Large intestine (tissue), 3 donors: Measurements from ENCODE around the gene SLFN11. TPM values are rescaled to one million over a fixed set of nuclear protein-coding genes. Genes with fewer than 3 reads are reported as not detected.
"Not testable (repeated sequence)": the region's sequence is repeated elsewhere in the genome, so short reads cannot be mapped to it uniquely, and the experiment has no call there.

Source experiments
- DNase-seq, 2 donors: peaks; one replicate each; pipeline versions ENCODE4 v3.0.0 to v3.0.0-alpha.2; 2013
- H3K27ac ChIP-seq: one replicate; pipeline ENCODE4 v1.5.1; 2013; ENCODE audit warnings: low read length
- H3K27me3 ChIP-seq: 2 replicates; pipeline ENCODE4 v1.6.1; 2013; ENCODE audit warnings: low read length; ENCODE audit not compliant: control insufficient read depth, insufficient read depth
- H3K36me3 ChIP-seq: 2 replicates; pipeline ENCODE4 v1.6.1; 2013; ENCODE audit warnings: low read length; ENCODE audit not compliant: control insufficient read depth, insufficient read depth
- H3K4me1 ChIP-seq: one replicate; pipeline ENCODE4 v1.6.1; 2013; ENCODE audit warnings: low read length; ENCODE audit not compliant: control insufficient read depth, insufficient read depth
- H3K4me3 ChIP-seq: one replicate; pipeline ENCODE4 v1.5.1; 2013; ENCODE audit warnings: low read length
- H3K9me3 ChIP-seq: one replicate; pipeline ENCODE4 v1.6.1; 2013; ENCODE audit warnings: mild to moderate bottlenecking, low read depth, low read length, moderate library complexity; ENCODE audit not compliant: control insufficient read depth
- WGBS: methylation state at CpG from one replicate; pipeline ENCODE4 v1.1.5; 2013; ENCODE audit warnings: low lambda C conversion rate; ENCODE audit not compliant: insufficient coverage; 5-methylcytosine and 5-hydroxymethylcytosine counted together
- polyA plus RNA-seq: library from polyadenylated mRNA; unstranded; fragments of 120-200 nt; gene quantifications from one replicate; pipeline ENCODE4 v1.2.1, GENCODE V29; 2013

Gene SLFN11
- polyA plus RNA-seq, 1 donor, result 4.1 TPM

GRCh38 chr17:35359398-35359797, 14.0 kb downstream of the SLFN11 start:
- peaks cover 24% of the 10 kb centered on the region for H3K27me3 ChIP-seq
- DNase-seq, result no peak
- H3K36me3 ChIP-seq, result no peaks in the 10 kb centered on the region
- H3K4me3 ChIP-seq, result no peak overlapping the region
- H3K9me3 ChIP-seq, result no peaks in the 10 kb centered on the region
- H3K4me1 ChIP-seq, result no peaks in the 10 kb centered on the region
- no peak overlapping the region for H3K27ac ChIP-seq
- WGBS, result 40% methylated on average over 1 of the region's 3 CpGs

GRCh38 chr17:35352284-35352683, 21.1 kb downstream of the SLFN11 start:
- DNase-seq, result no peak
- no peak overlapping the region for H3K4me3 ChIP-seq
- H3K27me3 ChIP-seq, result peaks cover 26% of the 10 kb centered on the region
- no peaks in the 10 kb centered on the region for H3K9me3 ChIP-seq
- H3K27ac ChIP-seq, result no peak overlapping the region
- no CpG with 5 or more reads among the region's 6 CpGs for WGBS
- H3K4me1 ChIP-seq, result no peaks in the 10 kb centered on the region
- no peaks in the 10 kb centered on the region for H3K36me3 ChIP-seq

GRCh38 chr17:35350493-35350892, 22.9 kb downstream of the SLFN11 start:
- H3K36me3 ChIP-seq, result no peaks in the 10 kb centered on the region
- no peaks in the 10 kb centered on the region for H3K9me3 ChIP-seq
- no peak overlapping the region for H3K4me3 ChIP-seq
- peaks cover 5% of the 10 kb centered on the region for H3K4me1 ChIP-seq
- 40% methylated on average over 1 of the region's 1 CpG for WGBS
- H3K27ac ChIP-seq, result no peak overlapping the region
- no peak for DNase-seq
- peaks cover 40% of the 10 kb centered on the region for H3K27me3 ChIP-seq

- no peaks in the 10 kb centered on the region for H3K36me3 ChIP-seq
- no peak overlapping the region for H3K27ac ChIP-seq
- no peaks in the 10 kb centered on the region for H3K9me3 ChIP-seq
- H3K4me3 ChIP-seq, result peak overlapping the region; percentile 6
- H3K27me3 ChIP-seq, result peaks cover 55% of the 10 kb centered on the region
- peak; percentile 24 to 36 for DNase-seq
- WGBS, result 0% methylated on average over 2 of the region's 40 CpGs
- peaks cover 6% of the 10 kb centered on the region for H3K4me1 ChIP-seq
Measured at GRCh38 chr17:35345926-35346771, 27.3 kb downstream of the SLFN11 start.

- no peak overlapping the region for H3K27ac ChIP-seq
- H3K9me3 ChIP-seq, result no peaks in the 10 kb centered on the region
- H3K36me3 ChIP-seq, result no peaks in the 10 kb centered on the region
- no peak for DNase-seq
- WGBS, result no CpG with 5 or more reads among the region's 25 CpGs
- H3K4me1 ChIP-seq, result peaks cover 6% of the 10 kb centered on the region
- H3K27me3 ChIP-seq, result peaks cover 53% of the 10 kb centered on the region
- no peak overlapping the region for H3K4me3 ChIP-seq
Measured at GRCh38 chr17:35345445-35345925, 27.9 kb downstream of the SLFN11 start.

- H3K4me3 ChIP-seq, result no peak overlapping the region
- WGBS, result no CpG with 5 or more reads among the region's 3 CpGs
- no peak for DNase-seq
- H3K27me3 ChIP-seq, result peaks cover 50% of the 10 kb centered on the region
- no peak overlapping the region for H3K27ac ChIP-seq
- H3K9me3 ChIP-seq, result no peaks in the 10 kb centered on the region
- no peaks in the 10 kb centered on the region for H3K36me3 ChIP-seq
- peaks cover 6% of the 10 kb centered on the region for H3K4me1 ChIP-seq
Measured at GRCh38 chr17:35344262-35344661, 29.2 kb downstream of the SLFN11 start.

GRCh38 chr17:35342276-35342675, 31.1 kb downstream of the SLFN11 start:
- Histone ChIP-seq H3K27ac (no peak overlapping the region), H3K27me3 (peaks cover 45% of the 10 kb centered on the region), H3K36me3 (no peaks in the 10 kb centered on the region), H3K4me3 (no peak overlapping the region), H3K9me3 (no peaks in the 10 kb centered on the region), H3K4me1 (peaks cover 6% of the 10 kb centered on the region)
- DNase-seq, result no peak

- WGBS, result no CpG with 5 or more reads among the region's 5 CpGs
- DNase-seq, result no peak
- peaks cover 6% of the 10 kb centered on the region for H3K4me1 ChIP-seq
- H3K9me3 ChIP-seq, result no peaks in the 10 kb centered on the region
- H3K27ac ChIP-seq, result no peak overlapping the region
- H3K4me3 ChIP-seq, result no peak overlapping the region
- peaks cover 43% of the 10 kb centered on the region for H3K27me3 ChIP-seq
- no peaks in the 10 kb centered on the region for H3K36me3 ChIP-seq
Measured at GRCh38 chr17:35341411-35341992, 31.9 kb downstream of the SLFN11 start.

- no peaks in the 10 kb centered on the region for H3K36me3 ChIP-seq
- no peak for DNase-seq
- H3K27me3 ChIP-seq, result peaks cover 10% of the 10 kb centered on the region
- no CpG with 5 or more reads among the region's 2 CpGs for WGBS
- no peaks in the 10 kb centered on the region for H3K9me3 ChIP-seq
- H3K4me1 ChIP-seq, result no peaks in the 10 kb centered on the region
- H3K4me3 ChIP-seq, result no peak overlapping the region
- no peak overlapping the region for H3K27ac ChIP-seq
Measured at GRCh38 chr17:35338230-35338629, 35.2 kb downstream of the SLFN11 start.

GRCh38 chr17:35337364-35337763, 36.1 kb downstream of the SLFN11 start:
- Histone ChIP-seq H3K4me1 (no peaks in the 10 kb centered on the region), H3K27me3 (peaks cover 8% of the 10 kb centered on the region), H3K4me3 (no peak overlapping the region), H3K36me3 (no peaks in the 10 kb centered on the region), H3K27ac (no peak overlapping the region), H3K9me3 (no peaks in the 10 kb centered on the region)
- DNase-seq, result no peak

GRCh38 chr17:35333578-35333977, 39.8 kb downstream of the SLFN11 start:
- no CpG with 5 or more reads among the region's 5 CpGs for WGBS
- not testable (repeated sequence) for H3K27me3 ChIP-seq, DNase-seq, H3K4me3 ChIP-seq, H3K4me1 ChIP-seq, H3K36me3 ChIP-seq, H3K9me3 ChIP-seq, H3K27ac ChIP-seq
